GM21619 (cell line): ENCODE results near the gene POLDIP3.

Experiments used
- ATAC-seq: cut with Tn5 transposase; IDR thresholded peaks from one replicate; pipeline ENCODE4 v1.9.1; 2021; ENCODE audit not compliant: unreplicated experiment

Gene POLDIP3, protein sequence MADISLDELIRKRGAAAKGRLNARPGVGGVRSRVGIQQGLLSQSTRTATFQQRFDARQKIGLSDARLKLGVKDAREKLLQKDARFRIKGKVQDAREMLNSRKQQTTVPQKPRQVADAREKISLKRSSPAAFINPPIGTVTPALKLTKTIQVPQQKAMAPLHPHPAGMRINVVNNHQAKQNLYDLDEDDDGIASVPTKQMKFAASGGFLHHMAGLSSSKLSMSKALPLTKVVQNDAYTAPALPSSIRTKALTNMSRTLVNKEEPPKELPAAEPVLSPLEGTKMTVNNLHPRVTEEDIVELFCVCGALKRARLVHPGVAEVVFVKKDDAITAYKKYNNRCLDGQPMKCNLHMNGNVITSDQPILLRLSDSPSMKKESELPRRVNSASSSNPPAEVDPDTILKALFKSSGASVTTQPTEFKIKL

DNA sequence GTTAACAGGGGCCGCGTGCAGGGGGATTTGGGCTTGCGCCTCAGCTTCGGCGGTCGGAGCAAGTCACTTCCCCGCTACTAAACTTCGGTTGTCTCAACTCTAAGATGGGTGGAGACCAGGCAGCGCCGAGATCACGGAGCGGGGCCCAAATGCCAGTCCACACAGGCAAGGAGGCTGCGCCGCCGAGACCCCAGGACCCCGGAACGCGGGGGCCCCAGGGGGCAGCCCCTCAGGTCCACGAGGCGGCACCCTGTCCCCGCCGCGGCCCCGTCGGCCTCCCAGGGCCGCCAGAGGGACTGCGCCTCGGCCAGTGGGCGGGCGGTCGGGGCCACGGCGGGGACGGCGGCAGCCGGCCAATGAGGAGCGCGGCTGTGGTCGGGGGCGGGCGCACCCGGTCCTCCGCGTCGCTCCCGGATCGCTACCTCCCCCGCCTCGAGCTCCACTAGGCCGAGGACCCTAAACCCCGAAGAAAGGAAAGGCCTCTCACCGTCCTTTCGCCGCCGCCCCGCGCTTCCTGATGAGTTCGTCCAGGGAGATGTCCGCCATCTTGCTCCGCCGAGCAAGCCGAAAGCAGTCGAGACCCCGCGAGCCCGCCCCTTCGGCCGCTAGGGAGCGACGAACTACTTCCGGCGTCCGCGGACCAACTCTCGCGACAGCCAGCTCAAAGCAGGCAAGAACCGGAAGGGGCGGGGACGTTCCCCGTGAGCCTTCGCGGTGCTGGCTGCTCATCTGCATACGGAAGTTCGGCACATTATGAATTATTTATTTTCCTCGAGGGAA lies at the start of gene POLDIP3:
TSS of gene POLDIP3 (minus strand) at position 572 of the 780 bp plus-strand sequence. CDS start at position 546, 26 bp downstream.
- ATAC-seq: peak; percentile 56

DNA sequence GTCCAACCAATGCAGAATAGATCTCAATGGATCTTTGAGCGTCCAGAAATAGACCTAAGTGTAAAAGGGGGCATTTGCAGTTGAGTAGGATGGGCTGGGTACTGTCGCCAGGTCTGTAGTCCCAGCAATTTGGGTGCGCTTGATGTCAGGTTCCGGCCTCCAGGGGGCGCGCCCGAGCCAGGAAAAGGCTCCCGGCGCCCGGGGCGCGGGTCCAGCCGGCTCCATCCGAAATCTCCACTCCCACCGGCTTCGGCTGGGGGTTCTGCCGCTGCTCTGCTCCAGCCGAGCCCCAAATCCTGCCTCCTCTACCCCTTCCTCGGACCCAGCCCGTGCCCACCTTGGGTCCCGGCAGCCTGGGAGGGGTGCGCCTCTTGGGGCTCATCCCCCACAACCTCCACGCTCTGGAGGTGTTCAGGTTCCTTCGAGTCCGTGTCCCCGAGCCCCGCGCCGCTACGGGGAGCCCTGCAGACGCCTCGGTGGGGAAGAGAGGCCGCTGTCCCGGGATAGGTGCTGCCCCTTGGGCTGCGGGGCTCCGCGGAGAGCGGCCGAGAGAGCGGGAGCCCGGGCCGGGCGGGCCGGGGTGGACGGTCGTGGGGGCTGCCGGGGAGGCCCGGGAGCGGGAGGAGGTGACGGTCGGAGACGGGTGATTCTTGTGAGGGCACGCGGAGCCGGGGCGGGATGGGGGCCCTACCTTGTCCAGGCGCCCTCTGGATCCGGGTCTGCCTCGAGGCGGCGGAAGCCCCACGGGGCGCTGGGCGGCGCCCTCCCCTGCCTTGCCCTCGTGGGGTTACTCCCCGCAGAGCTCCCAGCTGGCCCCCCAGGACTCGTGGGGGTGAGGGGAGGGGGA lies 47.5 kb upstream of the POLDIP3 start:
- no peak for ATAC-seq

DNA sequence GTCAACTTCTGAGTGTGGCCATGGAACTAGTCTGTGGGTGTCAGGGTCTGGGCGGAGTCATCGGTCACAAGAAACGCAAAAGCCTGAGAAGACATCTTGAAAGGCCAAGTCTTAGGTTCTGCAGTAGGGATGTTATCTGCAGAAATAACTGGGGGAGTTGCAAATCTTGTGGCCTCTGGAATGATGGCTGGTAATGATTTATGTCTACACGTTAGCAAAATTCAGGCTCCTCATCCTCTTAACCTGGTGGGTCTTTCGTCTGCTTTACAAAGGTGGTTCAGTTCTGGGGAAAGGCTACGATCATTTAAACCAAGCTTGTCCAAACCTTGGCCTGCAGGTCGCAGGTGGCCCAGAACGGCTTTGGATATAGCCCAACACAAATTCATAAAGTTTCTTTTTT lies 41.9 kb upstream of the POLDIP3 start:
- no peak for ATAC-seq

DNA sequence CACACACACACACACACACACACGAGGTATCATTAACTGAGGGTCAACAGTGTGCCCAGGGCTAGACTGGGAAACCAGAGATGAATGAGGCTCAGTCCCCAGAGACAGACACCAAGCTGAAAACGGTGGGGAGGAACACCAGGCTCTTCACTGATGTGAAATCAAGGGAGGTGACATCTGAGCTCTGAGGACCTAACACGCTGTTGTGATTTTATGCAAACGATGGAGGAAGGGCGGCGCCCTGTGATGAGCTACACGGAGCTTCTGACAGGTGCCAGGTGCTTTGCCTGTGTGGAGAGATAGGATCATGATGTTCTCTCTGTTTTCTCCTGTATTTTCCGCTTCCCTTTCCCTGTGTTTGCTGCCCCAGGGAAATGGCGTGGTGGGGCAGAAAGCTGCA lies 41.0 kb upstream of the POLDIP3 start:
- peak; percentile 70 for ATAC-seq

DNA sequence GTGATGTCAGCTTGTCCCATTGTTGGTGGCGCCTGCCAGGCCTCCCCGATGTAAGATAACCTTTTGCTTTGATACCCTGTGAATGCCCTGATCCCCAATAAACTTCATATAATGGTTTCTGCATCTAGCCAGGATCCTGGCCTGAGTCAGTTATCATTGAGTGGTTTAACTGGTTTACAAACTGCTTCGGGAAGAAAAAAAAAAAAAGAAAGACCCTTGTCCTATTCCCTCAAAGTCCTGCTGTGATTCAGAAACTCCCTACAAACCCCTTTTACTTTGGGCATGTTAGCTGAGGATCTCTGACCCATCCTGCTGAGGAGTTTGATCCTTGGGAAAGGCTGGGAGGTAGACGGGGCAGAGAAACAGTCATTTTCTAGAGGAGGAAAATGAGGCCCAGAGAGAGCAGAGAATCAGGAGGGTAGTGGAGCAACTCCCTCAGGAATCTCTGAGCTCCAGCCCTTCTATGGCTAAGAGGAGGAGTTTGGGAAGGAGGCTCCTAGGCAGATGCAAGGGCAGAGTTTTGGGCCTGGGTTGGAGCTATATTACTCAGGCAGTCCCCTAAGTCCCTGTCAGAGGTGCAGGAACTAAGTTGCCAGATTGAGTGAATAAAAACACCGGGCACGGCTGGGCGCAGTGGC lies 39.9 kb upstream of the POLDIP3 start:
- ATAC-seq: no peak

DNA sequence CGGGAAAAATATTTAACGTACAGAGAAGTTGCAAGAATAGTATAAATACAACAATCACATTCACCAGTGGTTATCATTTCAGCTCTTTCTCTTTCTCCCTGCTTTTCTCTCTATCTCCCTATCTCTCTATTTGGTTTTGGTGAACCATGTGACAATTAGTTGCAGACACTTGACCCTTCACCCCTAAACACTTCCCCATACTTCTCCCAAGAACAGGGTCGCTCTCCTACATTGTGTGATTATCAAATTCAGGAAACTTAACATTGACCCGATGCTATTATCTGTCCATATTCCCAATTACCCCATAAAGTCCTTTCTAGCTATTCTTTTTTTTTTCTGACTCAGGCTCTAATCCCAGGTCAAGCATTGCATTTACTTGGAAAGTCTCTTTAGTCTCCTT lies 39.3 kb upstream of the POLDIP3 start:
- no peak for ATAC-seq

DNA sequence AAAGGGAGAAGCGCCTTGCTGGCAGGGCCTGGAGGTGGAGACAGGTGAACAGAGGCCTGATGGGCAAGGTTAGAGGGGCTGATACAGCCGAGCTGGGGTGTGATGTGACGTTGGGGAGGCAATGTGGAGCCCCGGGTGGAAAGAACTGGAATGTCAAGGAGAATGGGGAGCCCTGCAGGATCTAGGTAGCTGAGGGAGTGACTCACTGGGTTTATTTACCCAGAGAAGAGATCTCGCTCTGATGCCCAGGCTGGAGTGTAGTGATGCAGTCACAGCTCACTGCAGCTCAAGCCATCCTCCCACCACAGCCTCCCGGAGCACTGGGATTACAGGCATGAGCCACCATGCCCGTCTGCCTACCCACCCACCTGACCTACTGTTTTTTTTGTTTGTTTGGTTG lies 36.5 kb upstream of the POLDIP3 start:
- ATAC-seq: no peak

DNA sequence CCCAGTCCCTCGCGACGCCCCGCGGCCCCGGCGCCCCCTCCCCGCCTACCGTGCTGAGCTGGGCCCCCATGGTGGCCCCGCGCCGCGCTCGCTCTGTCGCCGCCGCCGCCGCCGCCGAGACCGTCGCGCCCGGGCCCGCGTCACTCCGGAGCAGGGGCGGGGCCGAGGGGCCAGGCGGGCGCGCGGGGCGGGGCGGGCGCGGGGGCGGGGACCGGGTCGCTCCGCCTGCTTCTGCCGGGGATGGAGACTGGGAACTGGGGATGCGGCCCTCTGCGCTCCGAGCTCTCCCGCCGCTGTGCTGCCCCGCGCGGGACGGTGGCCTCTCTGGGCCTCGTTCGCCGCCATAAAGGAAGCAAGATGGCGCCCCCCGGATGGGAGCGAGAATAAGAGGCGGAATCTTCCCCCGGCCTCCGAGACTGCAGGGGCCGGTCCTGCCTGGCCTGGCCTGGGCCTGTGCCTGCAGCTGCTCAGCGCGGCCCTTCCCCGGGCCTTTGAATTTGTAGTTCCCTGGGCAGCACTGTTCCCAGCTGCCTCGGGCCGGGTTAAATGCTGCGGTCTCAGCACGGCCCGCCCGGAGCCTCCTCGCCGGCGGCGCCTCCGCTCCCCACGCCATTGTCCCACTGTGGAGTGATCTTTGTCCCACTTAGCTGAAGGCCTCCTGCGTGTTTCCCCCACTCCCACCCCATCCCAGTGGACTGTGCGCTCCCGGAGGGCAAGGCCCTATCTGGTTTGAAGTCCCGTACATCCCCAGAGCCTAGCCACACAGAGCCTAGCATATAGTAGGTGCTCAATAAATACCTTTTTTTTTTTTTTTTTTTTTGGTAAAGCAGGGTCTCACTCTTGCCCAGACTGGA lies 34.8 kb upstream of the POLDIP3 start, which contains the start of gene CYB5R3:
TSS of gene CYB5R3 (minus strand) at position 147 of the 854 bp plus-strand sequence. CDS start at position 70, 77 bp downstream.
- ATAC-seq: peak; percentile 60

DNA sequence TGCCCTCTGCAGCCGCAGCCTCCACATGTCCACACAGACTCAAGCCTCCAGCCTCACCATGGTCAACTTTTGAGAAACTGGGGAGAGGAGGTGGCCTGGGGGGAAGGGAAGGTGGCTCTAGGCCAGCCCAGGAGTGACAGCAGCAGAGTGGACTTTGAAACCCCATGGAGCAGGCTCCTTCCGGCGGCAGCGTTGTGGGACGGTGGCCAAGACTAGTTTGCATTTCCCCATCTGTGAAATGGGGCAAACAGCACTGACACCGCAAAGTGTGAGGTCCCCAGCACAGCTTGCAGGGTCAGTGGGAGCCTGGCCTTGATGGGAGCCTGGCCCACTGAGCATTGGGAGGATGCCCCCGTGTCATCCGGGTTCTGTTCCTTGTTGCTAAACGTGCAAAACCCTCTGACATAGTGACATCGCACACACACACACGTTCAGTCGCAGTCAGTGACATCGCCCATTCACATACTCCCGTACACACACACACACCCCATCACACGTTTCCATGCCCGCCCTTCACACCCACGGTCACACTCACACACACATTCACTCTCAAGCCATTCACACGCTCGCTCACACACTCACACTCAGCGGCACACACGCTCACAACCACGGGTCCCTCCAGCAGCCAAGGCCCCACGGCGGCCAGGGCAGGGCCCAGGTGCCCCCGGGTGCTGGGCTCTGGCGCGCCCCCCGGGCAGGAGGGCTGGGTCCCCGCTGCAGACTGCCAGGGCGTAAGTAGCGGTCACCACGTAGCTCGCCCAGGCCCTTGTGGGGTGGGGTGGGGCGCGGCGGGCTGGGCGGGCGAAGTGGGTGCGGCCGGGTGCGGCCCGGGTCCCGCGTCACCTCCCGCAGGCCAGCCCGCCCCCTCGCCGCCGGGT lies 33.9 kb upstream of the POLDIP3 start:
- ATAC-seq: peak; percentile 42

DNA sequence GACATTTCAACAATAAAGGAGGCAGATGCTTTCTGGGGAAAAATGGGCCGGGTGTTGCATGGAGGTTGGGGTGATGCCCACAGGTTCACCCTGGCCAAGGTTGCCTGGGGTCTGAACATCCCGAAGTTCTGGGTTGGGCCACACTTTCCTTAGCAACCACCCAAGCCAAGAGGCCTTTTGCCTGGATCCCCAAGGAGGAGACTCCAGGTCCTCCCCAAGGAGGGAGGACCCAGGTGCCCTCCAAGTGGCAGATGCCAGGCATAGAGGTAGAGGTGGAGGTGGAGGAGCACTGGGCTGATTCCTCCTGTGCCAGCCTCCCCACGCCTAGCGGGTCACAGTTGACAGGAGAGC lies 33.3 kb upstream of the POLDIP3 start:
- no peak for ATAC-seq

DNA sequence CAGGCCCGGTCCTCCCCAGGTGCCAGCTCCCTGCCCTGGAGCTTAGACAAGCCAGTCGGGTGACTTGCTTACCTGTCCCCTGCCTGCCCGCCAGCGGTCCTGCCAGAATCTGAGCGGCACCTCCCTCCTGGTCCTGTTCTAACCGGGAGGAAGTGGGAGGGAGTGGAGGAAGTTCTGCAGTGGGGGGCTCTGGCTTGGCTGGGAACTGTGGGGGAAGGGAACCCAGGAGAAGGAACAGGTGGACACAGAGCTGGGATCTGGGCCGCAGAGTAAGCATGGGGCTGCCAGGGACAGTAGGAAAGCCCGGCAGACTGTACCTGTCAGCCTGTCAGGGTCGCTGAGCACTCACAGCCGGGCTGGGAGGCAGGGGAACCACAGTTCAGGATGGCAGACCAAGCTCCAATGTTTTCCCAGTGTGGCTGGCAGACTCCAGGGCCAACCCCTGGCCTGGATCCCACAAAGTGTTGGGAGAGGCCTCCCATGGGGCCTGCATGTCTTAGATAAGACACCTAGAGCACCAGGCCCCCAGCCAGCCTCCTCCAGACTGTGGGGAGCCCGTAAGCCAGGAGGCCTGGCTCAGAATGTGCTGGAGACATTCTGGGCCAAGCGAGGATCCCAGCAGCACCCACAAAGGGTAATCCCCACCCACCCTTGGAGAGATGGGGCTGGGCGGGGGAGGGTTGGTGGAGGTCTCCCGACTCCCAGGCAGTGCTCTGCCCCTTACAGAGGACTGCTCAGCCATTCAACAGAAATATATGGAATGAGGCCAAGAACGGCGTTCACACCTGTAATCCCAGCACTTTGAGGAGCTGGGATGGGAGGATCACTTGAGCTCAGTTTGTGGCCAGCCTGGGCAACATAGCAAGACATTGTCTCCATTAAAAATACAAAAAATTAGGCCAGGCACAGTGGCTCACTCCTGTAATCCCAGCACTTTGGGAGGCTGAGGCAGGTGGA lies 32.2 kb upstream of the POLDIP3 start:
- no peak for ATAC-seq

DNA sequence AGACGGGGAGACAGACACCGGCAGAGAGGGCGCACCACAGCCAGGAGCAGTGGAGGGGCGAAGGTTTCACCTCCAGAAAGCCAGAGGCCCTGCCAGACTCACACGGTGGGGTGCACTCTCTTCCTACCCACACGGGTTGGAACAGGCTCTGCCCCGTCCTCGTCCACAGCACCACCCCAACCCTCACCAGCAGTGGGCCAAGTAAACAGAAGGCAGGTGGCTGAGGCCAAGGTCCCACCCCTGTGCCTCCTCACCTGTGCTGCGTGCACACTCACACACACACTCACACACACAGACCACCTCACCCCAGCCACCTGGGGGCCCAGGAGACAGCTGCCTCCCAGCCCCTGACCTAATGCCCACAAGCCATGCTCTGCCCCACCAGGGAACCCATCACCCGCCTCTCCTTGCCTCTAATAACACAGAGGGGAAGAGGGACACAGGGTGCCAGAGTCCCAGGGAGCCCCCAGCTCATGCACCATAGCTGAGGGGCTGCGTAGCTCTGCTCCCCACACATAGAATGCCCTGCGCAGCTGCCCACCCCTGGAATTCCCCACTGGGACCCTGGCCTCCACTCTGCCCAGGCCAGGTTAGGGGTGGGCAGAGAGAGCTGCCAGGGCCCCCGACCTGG lies 31.4 kb upstream of the POLDIP3 start:
- no peak for ATAC-seq

DNA sequence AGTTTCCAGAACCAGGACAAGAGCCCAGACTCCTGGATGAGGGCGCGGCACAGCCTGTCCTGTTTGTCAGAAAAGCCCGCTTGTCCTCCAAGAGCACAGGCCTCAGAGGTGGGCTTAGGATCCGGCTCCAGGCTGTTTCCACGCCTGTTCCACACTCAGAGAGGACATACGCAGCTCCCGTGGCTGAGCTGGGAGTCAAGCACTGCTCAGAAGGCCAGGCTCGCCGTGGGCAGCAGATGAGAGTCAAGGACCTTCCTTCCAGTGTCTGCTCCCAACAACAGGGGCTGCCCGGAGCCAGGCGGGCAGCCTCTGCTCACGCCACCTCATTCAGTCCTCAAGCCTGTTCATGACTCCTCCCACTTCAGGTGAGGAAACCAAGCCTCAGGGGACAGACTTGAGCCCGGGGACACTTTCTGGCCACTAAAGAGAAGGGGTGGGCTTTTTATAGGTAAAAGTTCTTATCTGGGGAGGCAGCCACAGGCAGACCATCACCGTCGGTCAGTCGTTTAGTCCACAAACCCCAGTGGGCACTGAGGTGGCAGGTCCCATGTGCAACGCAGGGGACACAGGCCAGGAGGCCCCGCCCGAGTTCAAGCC lies 30.8 kb upstream of the POLDIP3 start:
- no peak for ATAC-seq

DNA sequence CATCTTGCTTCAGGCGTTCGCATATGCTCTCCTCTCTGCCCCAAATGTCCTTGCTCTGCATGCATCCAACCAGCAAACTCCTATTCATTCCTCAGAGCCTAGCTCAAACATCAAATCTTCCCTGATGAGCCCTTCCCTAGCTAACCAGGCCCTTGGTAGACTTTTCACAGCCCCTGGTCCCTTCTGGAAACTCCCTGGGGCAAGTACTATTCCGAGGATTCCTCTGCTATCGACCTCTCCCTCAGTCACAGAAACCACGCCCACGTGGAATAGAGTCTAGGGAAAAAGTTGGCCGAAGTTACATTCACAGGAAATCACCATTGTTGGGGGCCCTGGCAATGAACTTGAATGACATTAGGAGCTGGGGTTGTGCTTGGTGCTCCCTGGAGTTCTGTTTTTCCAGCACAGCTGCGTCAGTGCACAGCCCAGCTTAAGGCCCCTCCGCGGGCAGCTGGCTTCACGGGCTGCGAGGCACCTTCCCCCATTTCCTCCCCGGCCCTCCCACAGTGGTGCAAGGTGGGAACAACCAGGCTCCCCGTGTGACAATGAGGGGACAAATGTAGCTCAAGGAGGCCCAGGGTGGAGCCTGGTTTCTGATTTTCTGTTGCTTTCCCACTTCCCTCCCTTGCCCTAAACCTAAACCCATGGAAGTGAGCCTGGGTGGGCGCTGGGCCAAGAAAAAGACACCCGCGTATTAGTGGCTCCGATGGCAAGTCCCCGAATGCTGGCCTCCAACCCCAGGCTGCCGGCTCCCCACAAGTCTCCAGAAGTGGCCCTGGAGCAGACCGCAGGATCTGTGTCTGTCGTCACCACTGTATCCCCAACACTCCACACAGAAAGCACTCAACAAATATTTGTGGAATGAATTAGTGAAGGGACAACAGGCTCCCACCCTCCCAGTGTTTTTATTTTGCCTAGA lies 30.0 kb upstream of the POLDIP3 start:
- ATAC-seq: no peak

DNA sequence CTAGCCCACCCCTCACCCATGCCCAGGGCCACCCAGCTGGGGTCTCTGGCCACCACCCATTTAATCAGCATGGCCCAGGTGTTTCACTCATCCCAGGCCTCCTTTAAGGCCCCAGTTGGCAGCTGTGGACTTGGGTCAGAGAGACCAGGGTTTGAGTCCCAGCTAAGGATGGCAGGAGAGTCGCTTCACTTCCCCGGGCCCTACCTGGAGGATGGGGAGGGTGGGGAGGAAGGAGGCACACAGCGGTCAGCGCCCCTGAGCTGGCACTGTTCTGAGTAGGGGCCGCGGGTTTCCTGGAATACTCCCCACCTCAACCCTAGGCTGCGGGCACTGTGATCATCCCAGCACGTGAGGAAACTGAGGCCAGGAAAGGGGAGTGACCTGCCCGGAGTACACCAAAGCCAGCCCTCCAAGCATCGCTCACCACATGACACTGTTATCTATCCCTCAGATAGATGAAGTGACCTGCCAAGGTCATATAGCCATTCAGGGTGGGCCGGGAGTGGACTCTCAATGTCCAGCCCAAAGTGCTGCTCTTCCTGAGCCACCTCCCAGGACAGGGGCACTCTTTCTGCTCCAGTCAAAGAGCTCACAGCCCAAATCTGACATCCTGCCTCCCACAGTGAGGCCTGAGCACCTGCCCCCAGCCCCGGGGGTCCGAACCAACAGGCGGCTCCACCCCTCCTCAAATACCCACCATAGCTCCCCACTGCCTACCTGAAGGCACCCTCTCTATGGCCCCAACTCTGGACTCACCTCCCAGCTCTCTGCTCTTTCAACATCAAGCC lies 29.1 kb upstream of the POLDIP3 start:
- ATAC-seq: no peak
